Esophagus squamous epithelium (tissue), 4 donors: ENCODE data around the gene PAX3.

ENCODE experiments used
- CTCF ChIP-seq, 6 experiments: fragments of 450-650 bp in 4 of 6; fragments of 200-600 bp in 2 of 6; sonication (generic) in 2 of 6; IDR thresholded peaks; one replicate each; pipeline ENCODE4 v1.5.1; 2016 to 2019; ENCODE audit warnings: antibody characterized with exemption in 6 of 6, mild to moderate bottlenecking in 4 of 6, moderate library complexity in 4 of 6
- POLR2A ChIP-seq, 4 donors: fragments of 450-650 bp; IDR thresholded peaks; one replicate each; pipeline ENCODE4 v1.6.1; 2017; ENCODE audit warnings: antibody characterized with exemption in 4 of 4, mild to moderate bottlenecking in 4 of 4, moderate library complexity in 3 of 4

GRCh38 chr2:222320436-222321395 lies 21.9 kb upstream of the PAX3 start:
- no peak for TF ChIP-seq CTCF (IDR thresholded peaks at IDR 0.05)
- no peak for TF ChIP-seq POLR2A (IDR thresholded peaks at IDR 0.05)
